ENCODE data around the gene ELAVL3. TPM values are rescaled to one million over a fixed set of nuclear protein-coding genes. Genes with fewer than 3 reads are reported as not detected.

Gene ELAVL3
- polyA plus RNA-seq, 2 of the 4 experiments (the other 2 are of a cell fraction) = 0.01 TPM; not detected in 1

- peak overlapping the region; percentile 55 for H3K4me3 ChIP-seq
- H3K9me3 ChIP-seq = no peaks in the 10 kb centered on the region
- FAIRE-seq = no peak
- WGBS (ENCODE audit: missing lambda C conversion rate) = 30% methylated on average over 10 of the region's 16 CpGs
- peak; percentile 9 to 10; a peak in 4 of 6 replicates for ATAC-seq
- POLR2A ChIA-PET = no interaction called here
- H3K27ac ChIP-seq = peak overlapping the region in 1 of 2 experiments; percentile 76; a peak in 3 of 6 replicates
- DNase-seq (ENCODE audit: low read depth in 1 of 2, low spot score in 1 of 2) = no peak
- peak overlapping the region; percentile 85 for H3K4me2 ChIP-seq
- TF ChIP-seq HEYL (CRISPR knock-in tag; IDR thresholded peaks at IDR 0.05) (no peak), HOXB5 (CRISPR knock-in tag; IDR thresholded peaks at IDR 0.05) (no peak), JUNB (IDR thresholded peaks at IDR 0.05) (no peak), E2F6 (IDR thresholded peaks at IDR 0.05; ENCODE audit: borderline replicate concordance, low read depth) (no peak), EHMT2 (IDR thresholded peaks at IDR 0.05; ENCODE audit: low read depth) (no peak), NPAS2 (CRISPR knock-in tag; IDR thresholded peaks at IDR 0.05; ENCODE audit: borderline replicate concordance) (no peak), KDM1A (IDR thresholded peaks at IDR 0.05; ENCODE audit: low read depth) (no peak), TP53 (CRISPR knock-in tag; IDR thresholded peaks at IDR 0.05) (no peak), ZFP36 (IDR thresholded peaks at IDR 0.05; ENCODE audit: borderline replicate concordance, partially characterized antibody) (no peak), MAX (IDR thresholded peaks at IDR 0.05) (no peak), MAZ (IDR thresholded peaks at IDR 0.05; ENCODE audit: borderline replicate concordance, low read depth, low read length) (no peak), HOXB13 (CRISPR knock-in tag; IDR thresholded peaks at IDR 0.05; ENCODE audit: low read depth) (no peak), RNF2 (IDR thresholded peaks at IDR 0.05; ENCODE audit: borderline replicate concordance, low read depth) (no peak), ZNF302 (CRISPR knock-in tag; IDR thresholded peaks at IDR 0.05) (no peak), HES2 (IDR thresholded peaks at IDR 0.05) (no peak)
- CTCF ChIA-PET = interaction anchor here (0.7 to 6.3 kb wide), 3 partner anchors 17 to 65 kb away, joined by 3 to 40 read pairs (median 3); partner anchors contain the start of genes EPOR and ODAD3
- H3K4me1 ChIP-seq = no peaks in the 10 kb centered on the region
Measured at GRCh38 chr19:11418094-11418548, 62.7 kb downstream of the ELAVL3 start.

- no peak for DNase-seq (ENCODE audit: low read depth in 1 of 2, low spot score in 1 of 2)
- H3K4me2 ChIP-seq = no peak overlapping the region
- ChIA-PET CTCF (interaction anchor here (0.9 to 6.3 kb wide), 5 partner anchors 17 to 81 kb away, joined by 3 to 40 read pairs (median 4); partner anchors contain the start of gene EPOR), POLR2A (no interaction called here)
- no peak overlapping the region for H3K4me3 ChIP-seq
- WGBS (ENCODE audit: missing lambda C conversion rate) = 85% methylated on average over 17 of the region's 17 CpGs
- no peak for TF ChIP-seq ZSCAN20 (CRISPR knock-in tag; IDR thresholded peaks at IDR 0.05)
- TF ChIP-seq BCL3 (IDR thresholded peaks at IDR 0.05) = no peak
- TF ChIP-seq ZFP36 (IDR thresholded peaks at IDR 0.05; ENCODE audit: borderline replicate concordance, partially characterized antibody) = no peak
- no peak for TF ChIP-seq PHF8 (IDR thresholded peaks at IDR 0.05; ENCODE audit: borderline replicate concordance, low read depth)
- TF ChIP-seq EHF (CRISPR knock-in tag; IDR thresholded peaks at IDR 0.05) = no peak
- TF ChIP-seq JUNB (IDR thresholded peaks at IDR 0.05) = no peak
- TF ChIP-seq CEBPB (IDR thresholded peaks at IDR 0.05) = no peak
- no peak for TF ChIP-seq ELK1 (IDR thresholded peaks at IDR 0.05; ENCODE audit: low read depth, low read length)
- no peak for TF ChIP-seq USF2 (IDR thresholded peaks at IDR 0.05)
- TF ChIP-seq RAD21 (conservative IDR thresholded peaks at IDR 0.05 in 1 of 2, IDR thresholded peaks at IDR 0.05 in 1 of 2) = no peak
- no peak for TF ChIP-seq MAFK (IDR thresholded peaks at IDR 0.05; ENCODE audit: partially characterized antibody)
- TF ChIP-seq RNF2 (IDR thresholded peaks at IDR 0.05; ENCODE audit: borderline replicate concordance, low read depth) = no peak
- TF ChIP-seq NFE2L2 (conservative IDR thresholded peaks at IDR 0.05; ENCODE audit: low read length) = no peak
- TF ChIP-seq MYC (IDR thresholded peaks at IDR 0.05; ENCODE audit: borderline replicate concordance, low read length) = no peak
- no peak for TF ChIP-seq POLR2AphosphoS2 (conservative IDR thresholded peaks at IDR 0.05; ENCODE audit: low read length)
- TF ChIP-seq HES2 (IDR thresholded peaks at IDR 0.05) = no peak
- TF ChIP-seq SREBF2 (IDR thresholded peaks at IDR 0.05) = no peak
- no peak for ATAC-seq
- H3K4me1 ChIP-seq = no peaks in the 10 kb centered on the region
- H3K27ac ChIP-seq = no peak overlapping the region
- no peaks in the 10 kb centered on the region for H3K9me3 ChIP-seq
- FAIRE-seq = no peak
Measured at GRCh38 chr19:11416346-11417052, 64.3 kb downstream of the ELAVL3 start.
